ENCODE results near the gene FST.

GRCh38 chr5:53446908-53447307 lies 33.5 kb upstream of the FST start:
- TF ChIP-seq CTCF (IDR thresholded peaks at IDR 0.05) (no peak), POLR2A (IDR thresholded peaks at IDR 0.05) (no peak)
